ENCODE data around the gene ELN. TPM values are rescaled to one million over a fixed set of nuclear protein-coding genes. Genes with fewer than 3 reads are reported as not detected.

Gene ELN
- total and polyA plus RNA-seq, 2 of the 8 experiments (the other 6 are each of a cell fraction or from before 2014, with no cell fraction given): 5.1 to 5.6 TPM

DNA sequence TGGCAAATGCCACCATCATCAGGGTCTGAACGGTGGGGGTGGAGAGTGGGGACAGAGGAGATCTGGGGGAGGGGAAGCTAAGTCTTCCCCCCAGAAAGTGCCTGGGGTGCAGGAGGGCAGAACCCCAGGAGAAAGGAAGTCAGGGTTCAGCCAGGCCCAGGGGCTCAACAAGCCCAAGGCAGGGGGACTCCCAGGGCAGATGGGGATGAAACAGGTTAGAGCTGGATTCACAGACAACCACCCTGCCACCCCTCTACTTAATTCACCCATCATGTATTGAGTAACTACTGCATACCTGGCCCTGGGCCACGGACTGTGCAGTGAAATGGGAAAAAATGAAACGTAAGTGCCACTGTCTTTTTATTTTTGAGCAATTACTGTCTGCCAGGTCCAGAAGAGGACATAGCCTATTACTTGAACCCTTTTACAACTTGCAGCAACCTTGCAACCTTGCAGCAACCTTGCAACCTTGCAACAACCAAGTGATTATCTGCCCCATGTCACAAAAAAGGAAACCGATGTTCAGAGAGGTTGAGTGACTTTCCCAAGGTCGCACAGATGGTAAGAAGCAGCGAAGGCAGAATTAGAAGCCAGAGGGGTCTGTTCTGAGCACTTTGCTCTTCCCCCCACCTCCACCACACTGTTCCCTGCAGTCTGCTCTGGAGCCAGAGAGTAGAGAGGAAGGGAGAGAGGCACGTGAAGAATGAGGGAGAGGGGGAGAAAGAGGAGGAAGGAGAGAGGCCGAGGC is 4.8 kb downstream of the ELN start:
- Histone ChIP-seq H2AK5ac (ENCODE audit: low read depth, low read length) (no peak overlapping the region), H2BK120ac (replicated peaks; ENCODE audit: low read depth, low read length) (no peak overlapping the region), H4K20me1 (replicated peaks in 1 of 2; ENCODE audit: control insufficient read depth in 1 of 2, insufficient read depth in 2 of 2, low read length in 2 of 2) (no peaks in the 10 kb centered on the region), H4K91ac (replicated peaks; ENCODE audit: insufficient read length, low read length) (no peak overlapping the region), H2AFZ (ENCODE audit: low read length) (no peak overlapping the region), H3K27ac (ENCODE audit: low read depth, low read length) (no peak overlapping the region), H2BK20ac (ENCODE audit: low read length) (no peak overlapping the region), H4K8ac (ENCODE audit: extremely low read depth, insufficient read depth, low read length) (no peak overlapping the region), H3K4ac (replicated peaks; ENCODE audit: insufficient read length, low read depth, low read length) (no peak overlapping the region), H3K27me3 (replicated peaks in 1 of 4; ENCODE audit: control insufficient read depth in 3 of 4, extremely low read depth in 1 of 4, insufficient read depth in 3 of 4, low read length in 3 of 4) (peaks cover 0 to 9% (median 4%) of the 10 kb centered on the region in 4 experiments; a peak in 3 of 7 replicates), H3K36me3 (ENCODE audit: control insufficient read depth in 2 of 4, insufficient read depth in 4 of 4, low read length in 3 of 4) (no peaks in the 10 kb centered on the region), H3K4me1 (replicated peaks in 1 of 4; ENCODE audit: control insufficient read depth in 3 of 4, insufficient read depth in 4 of 4, low read length in 3 of 4) (peaks cover 0 to 24% (median 10%) of the 10 kb centered on the region in 4 experiments; a peak in 6 of 7 replicates), H3K18ac (ENCODE audit: extremely low read depth, low read length) (no peak overlapping the region), H3K79me2 (ENCODE audit: control insufficient read depth in 1 of 2, insufficient read depth in 2 of 2, low read length in 2 of 2) (no peaks in the 10 kb centered on the region), H3K79me1 (ENCODE audit: low read depth, low read length) (no peaks in the 10 kb centered on the region), H3K23ac (ENCODE audit: insufficient read length) (no peak overlapping the region), H2BK15ac (ENCODE audit: low read length) (no peak overlapping the region; the same call in 1 of the 2 replicates), H2BK12ac (ENCODE audit: low read depth, low read length) (no peak overlapping the region), H3K9me3 (ENCODE audit: insufficient read depth in 2 of 2, low read depth in 1 of 2, low read length in 1 of 2) (no peaks in the 10 kb centered on the region), H3K23me2 (ENCODE audit: low read depth, low read length) (no peaks in the 10 kb centered on the region; the same call in 1 of the 2 replicates), H3K9ac (replicated peaks in 1 of 4; ENCODE audit: extremely low read depth in 1 of 4, low read depth in 3 of 4, low read length in 3 of 4) (no peak overlapping the region), H4K5ac (ENCODE audit: insufficient read length, low read depth, low read length) (no peak overlapping the region), H3K56ac (replicated peaks; ENCODE audit: insufficient read length, low read depth, low read length) (no peak overlapping the region), H3K4me2 (ENCODE audit: insufficient read depth in 1 of 2, low read depth in 2 of 2, low read length in 2 of 2) (no peak overlapping the region), H2BK5ac (ENCODE audit: low read depth, low read length) (no peak overlapping the region), H3K14ac (ENCODE audit: insufficient read length) (no peak overlapping the region), H3K4me3 (ENCODE audit: extremely low read depth in 1 of 4, insufficient read depth in 2 of 4, low read depth in 3 of 4, low read length in 4 of 4) (no peak overlapping the region)
- FAIRE-seq: no peak
- 75% methylated on average over 8 of the region's 8 CpGs; no CpG with 5 or more reads in 1 of the 2 experiments for WGBS, 2 experiments (ENCODE audit: extremely low coverage in 1 of 2, insufficient coverage in 1 of 2, insufficient read length in 1 of 2, insufficient replicate concordance in 2 of 2, low coverage in 1 of 2, low lambda C conversion rate in 2 of 2, missing lambda C conversion rate in 1 of 2)
- TF ChIP-seq, protein P1, sequence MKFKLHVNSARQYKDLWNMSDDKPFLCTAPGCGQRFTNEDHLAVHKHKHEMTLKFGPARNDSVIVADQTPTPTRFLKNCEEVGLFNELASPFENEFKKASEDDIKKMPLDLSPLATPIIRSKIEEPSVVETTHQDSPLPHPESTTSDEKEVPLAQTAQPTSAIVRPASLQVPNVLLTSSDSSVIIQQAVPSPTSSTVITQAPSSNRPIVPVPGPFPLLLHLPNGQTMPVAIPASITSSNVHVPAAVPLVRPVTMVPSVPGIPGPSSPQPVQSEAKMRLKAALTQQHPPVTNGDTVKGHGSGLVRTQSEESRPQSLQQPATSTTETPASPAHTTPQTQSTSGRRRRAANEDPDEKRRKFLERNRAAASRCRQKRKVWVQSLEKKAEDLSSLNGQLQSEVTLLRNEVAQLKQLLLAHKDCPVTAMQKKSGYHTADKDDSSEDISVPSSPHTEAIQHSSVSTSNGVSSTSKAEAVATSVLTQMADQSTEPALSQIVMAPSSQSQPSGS (IDR thresholded peaks at IDR 0.05; ENCODE audit: low read length): no peak
- TF ChIP-seq EP300 (IDR thresholded peaks at IDR 0.05; ENCODE audit: borderline replicate concordance in 1 of 2, low read depth in 2 of 2, low read length in 2 of 2): no peak
- TF ChIP-seq KDM1A (IDR thresholded peaks at IDR 0.05; ENCODE audit: borderline replicate concordance, low read length): 0 out of 2 replicates have a peak, but pooled peaks have one; percentile 64
- DNase-seq (ENCODE audit: low read depth in 1 of 2, low spot score in 2 of 2): no peak
- ChIA-PET POLR2A (ENCODE audit: partially characterized antibody) (interaction anchor here (0.8 to 1.1 kb wide), 2 partner anchors 9 to 68 kb away, joined by 3 read pairs; no protein-coding TSS in a partner anchor), CTCF (ENCODE audit: partially characterized antibody) (interaction anchor here (1.6 kb wide), 1 partner anchor 11 kb away, joined by 5 read pairs; no protein-coding TSS in a partner anchor)
